ENCODE results near the gene FER1L5.

Gene FER1L5

GRCh38 chr2:96683972-96684820, 41.6 kb downstream of the FER1L5 start:
- no peak for DNase-seq

- no peak for DNase-seq
Observed at GRCh38 chr2:96684883-96685576, 42.5 kb downstream of the FER1L5 start.

GRCh38 chr2:96685577-96686459, 43.3 kb downstream of the FER1L5 start:
- DNase-seq, result no peak

GRCh38 chr2:96687266-96687665, 44.7 kb downstream of the FER1L5 start:
- no peak for DNase-seq

- no peak for DNase-seq
Observed at GRCh38 chr2:96687711-96688640, 45.4 kb downstream of the FER1L5 start.

- no peak for DNase-seq
Observed at GRCh38 chr2:96688649-96689430, 46.3 kb downstream of the FER1L5 start.

- no peak for DNase-seq
Observed at GRCh38 chr2:96689431-96689991, 46.9 kb downstream of the FER1L5 start.

- no peak for DNase-seq
Observed at GRCh38 chr2:96690306-96691021, 47.9 kb downstream of the FER1L5 start.

GRCh38 chr2:96691022-96691612, 48.6 kb downstream of the FER1L5 start:
- no peak for DNase-seq

- DNase-seq, result no peak
Observed at GRCh38 chr2:96692094-96692971, 49.8 kb downstream of the FER1L5 start.

GRCh38 chr2:96693286-96694200, 51.0 kb downstream of the FER1L5 start:
- DNase-seq, result no peak

- DNase-seq, result no peak
Observed at GRCh38 chr2:96694279-96694678, 51.7 kb downstream of the FER1L5 start.

GRCh38 chr2:96694816-96695455, 52.4 kb downstream of the FER1L5 start:
- DNase-seq, result no peak

GRCh38 chr2:96695602-96696001, 53.0 kb downstream of the FER1L5 start:
- DNase-seq, result no peak

- no peak for DNase-seq
Observed at GRCh38 chr2:96697476-96697875, 54.9 kb downstream of the FER1L5 start.

- no peak for DNase-seq
Observed at GRCh38 chr2:96698221-96698861, 55.8 kb downstream of the FER1L5 start.

- no peak for DNase-seq
Observed at GRCh38 chr2:96699021-96699420, 56.5 kb downstream of the FER1L5 start.

All from NCI-H446 treated with DMSO at 0.1 percent for 48 hours (cell line).